H1 (cell line): Measurements from ENCODE around the gene CDK10.

Experiments
- ATF3 ChIP-seq: IDR thresholded peaks from 2 replicates; pipeline ENCODE4 v1.6.1; 2011; ENCODE audit warnings: low read depth, mild to moderate bottlenecking, low read length; ENCODE audit not compliant: insufficient read depth
- BRCA1 ChIP-seq: IDR thresholded peaks from 2 replicates; pipeline ENCODE4 v1.6.1; 2012; ENCODE audit warnings: low read depth, low read length, improper control_type of control experiment
- CTCF ChIP-seq, 3 experiments: IDR thresholded peaks; 1 replicate in 2 of 3; 2 replicates in 1 of 3; pipeline versions ENCODE4 v1.5.1 to v1.6.1; 2011; ENCODE audit warnings: low read length in 3 of 3, mild to moderate bottlenecking in 3 of 3, inconsistent platforms in 2 of 3, low read depth in 1 of 3, moderate library complexity in 1 of 3; ENCODE audit not compliant: insufficient read depth in 1 of 3; ENCODE audit errors: control extremely low read depth in 1 of 3
- JUN ChIP-seq: IDR thresholded peaks from 2 replicates; pipeline ENCODE4 v1.6.1; 2011; ENCODE audit warnings: low read depth, mild to moderate bottlenecking, improper control_type of control experiment, low read length
- POLR2AphosphoS5 ChIP-seq: IDR thresholded peaks from 2 replicates; pipeline ENCODE4 v1.6.1; 2011; ENCODE audit warnings: low read depth, low read length
- SIN3A ChIP-seq, 2 experiments: IDR thresholded peaks in 1 of 2; conservative IDR thresholded peaks in 1 of 2; 2 replicates each; pipeline ENCODE4 v1.6.1; 2011 to 2012; ENCODE audit warnings: low read length in 2 of 2, improper control_type of control experiment in 1 of 2, low read depth in 1 of 2, mild to moderate bottlenecking in 1 of 2
- SRF ChIP-seq: IDR thresholded peaks from 2 replicates; pipeline ENCODE4 v1.6.1; 2011; ENCODE audit warnings: mild to moderate bottlenecking, low read depth, low read length, moderate library complexity
- TAF1 ChIP-seq: IDR thresholded peaks from 2 replicates; pipeline ENCODE4 v1.6.1; 2011; ENCODE audit warnings: mild to moderate bottlenecking, low read depth, low read length
- TCF12 ChIP-seq: IDR thresholded peaks from 2 replicates; pipeline ENCODE4 v1.6.1; 2011; ENCODE audit warnings: low read depth, mild to moderate bottlenecking, low read length
- TEAD4 ChIP-seq: IDR thresholded peaks from 2 replicates; pipeline ENCODE4 v1.6.1; 2012; ENCODE audit warnings: low read depth, low read length, inconsistent platforms, mixed read lengths
- YY1 ChIP-seq: IDR thresholded peaks from 2 replicates; pipeline ENCODE4 v1.6.1; 2011; ENCODE audit warnings: low read depth, mild to moderate bottlenecking, low read length

GRCh38 chr16:89689142-89689541 is 2.7 kb downstream of the CDK10 start:
- TF ChIP-seq CTCF (IDR thresholded peaks at IDR 0.05; ENCODE audit: control extremely low read depth in 1 of 3, insufficient read depth in 1 of 3, low read depth in 1 of 3, low read length in 3 of 3) (no peak), TAF1 (no peak), POLR2AphosphoS5 (no peak), TEAD4 (no peak), TCF12 (no peak), YY1 (no peak), JUN (no peak), BRCA1 (no peak), ATF3 (no peak), SRF (no peak), SIN3A (conservative IDR thresholded peaks at IDR 0.05 in 1 of 2, IDR thresholded peaks at IDR 0.05 in 1 of 2; ENCODE audit: low read depth in 1 of 2, low read length in 2 of 2) (no peak)
